Measurements from ENCODE around the gene LEAP2. TPM values are rescaled to one million over a fixed set of nuclear protein-coding genes. Genes with fewer than 3 reads are reported as not detected.
A peak's percentile ranks its signal among the peaks of the same experiment; 100 is the strongest.

Gene LEAP2, protein sequence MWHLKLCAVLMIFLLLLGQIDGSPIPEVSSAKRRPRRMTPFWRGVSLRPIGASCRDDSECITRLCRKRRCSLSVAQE
- 0.64 and 1.5 TPM in 2 replicates for total RNA-seq (2014; rRNA removed; shearing (Covaris generic))

DNA sequence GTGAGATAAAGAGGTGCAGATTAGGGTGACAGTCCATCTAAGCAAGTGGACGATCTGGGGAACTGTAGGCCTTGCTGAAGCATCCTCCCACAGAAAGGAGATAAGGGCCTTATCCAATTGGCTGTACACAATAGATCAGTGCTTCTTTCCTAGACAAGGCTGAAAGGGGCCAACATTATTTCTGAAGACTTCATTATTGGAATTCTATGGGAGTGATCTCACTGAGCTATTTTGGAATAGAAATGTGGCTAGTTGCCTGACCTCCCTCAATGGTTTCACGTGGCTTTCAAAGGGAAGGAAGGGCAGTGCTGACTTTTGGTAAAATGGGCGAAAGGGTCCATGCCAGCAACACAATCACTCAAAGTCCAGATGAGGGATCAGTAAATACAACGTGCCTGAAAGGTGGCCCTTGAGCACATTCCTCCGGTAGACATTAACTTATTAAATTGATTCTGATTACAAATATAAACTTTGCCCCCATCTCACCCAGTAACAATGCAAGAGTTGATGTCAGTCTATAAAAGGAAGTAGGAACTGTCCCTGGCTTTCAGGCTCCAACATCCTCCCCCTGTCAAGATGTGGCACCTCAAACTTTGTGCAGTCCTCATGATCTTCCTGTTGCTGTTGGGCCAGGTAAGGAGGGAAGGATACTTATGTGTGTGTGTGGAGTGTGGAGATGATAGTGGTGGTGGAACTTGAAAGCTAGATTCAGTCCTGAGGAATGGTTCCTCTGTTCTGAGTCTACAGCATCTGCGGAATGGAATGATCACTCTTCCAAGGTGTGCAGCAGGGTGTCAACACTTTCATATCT is at the start of gene LEAP2:
LEAP2 (plus strand) TSS at position 550 of the 811 bp plus-strand sequence; CDS start at position 577, 27 bp downstream.
- DNase-seq (ENCODE audit: low spot score): peak; percentile 67

DNA sequence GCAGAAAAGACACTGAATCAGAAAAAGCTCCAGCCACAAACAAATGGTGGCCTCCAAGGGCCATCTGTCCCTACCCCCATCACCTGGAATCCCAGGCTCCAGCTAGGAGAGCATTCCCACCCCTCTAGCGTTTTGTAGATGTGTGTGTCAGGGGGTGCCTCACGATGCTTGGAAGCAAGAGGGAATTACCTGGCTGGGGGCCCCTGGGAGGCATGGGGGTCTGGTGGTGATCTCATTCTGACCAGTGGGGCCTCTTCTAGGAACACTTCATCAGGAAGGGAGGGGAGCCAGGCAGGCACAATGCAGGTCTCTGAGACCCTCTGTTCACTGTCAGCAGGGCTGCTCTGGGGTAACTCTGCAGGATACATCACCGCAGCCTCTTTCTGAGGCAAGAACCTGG is 49.0 kb upstream of the LEAP2 start:
- DNase-seq (ENCODE audit: low spot score): no peak

DNA sequence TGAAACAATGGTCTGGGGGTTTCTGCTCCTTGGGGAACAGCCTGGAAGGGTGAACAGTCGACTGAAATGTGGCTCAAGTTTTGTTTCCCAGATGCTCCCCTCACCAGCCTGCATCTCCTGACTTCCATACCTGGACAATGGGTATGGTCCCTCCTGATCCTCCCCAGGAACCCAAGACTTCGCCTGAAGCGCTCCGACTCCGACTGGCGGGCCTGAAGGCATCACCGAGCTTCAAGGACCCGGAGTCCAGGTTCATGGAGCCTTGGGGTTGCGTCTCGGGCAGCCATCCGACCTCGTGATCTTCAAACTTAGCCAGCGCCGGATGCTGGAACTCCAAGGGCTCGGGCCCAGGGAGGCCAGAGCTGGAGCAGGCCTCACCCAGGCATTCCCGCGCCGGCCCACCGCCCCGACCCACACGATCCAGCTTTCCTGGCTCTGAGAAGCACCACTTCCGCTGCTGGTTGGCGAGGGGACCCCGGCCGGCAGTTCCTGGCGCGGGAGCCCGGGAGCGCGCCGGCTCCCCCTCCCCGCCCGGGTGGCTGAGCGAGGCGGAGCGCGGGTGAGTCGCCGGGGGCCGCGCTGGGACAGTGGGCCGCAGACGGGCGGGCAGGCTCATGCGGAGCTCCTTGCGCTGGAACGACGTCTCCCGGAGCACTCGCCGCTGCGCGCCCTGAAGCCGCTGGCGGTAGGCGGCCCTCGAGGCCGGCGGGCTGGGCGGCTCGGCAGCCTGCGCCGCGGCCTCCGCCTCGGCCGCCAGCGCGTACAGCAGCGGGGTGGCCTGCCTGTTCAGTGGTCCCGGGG is 48.2 kb upstream of the LEAP2 start:
- no peak for DNase-seq (ENCODE audit: low spot score)

DNA sequence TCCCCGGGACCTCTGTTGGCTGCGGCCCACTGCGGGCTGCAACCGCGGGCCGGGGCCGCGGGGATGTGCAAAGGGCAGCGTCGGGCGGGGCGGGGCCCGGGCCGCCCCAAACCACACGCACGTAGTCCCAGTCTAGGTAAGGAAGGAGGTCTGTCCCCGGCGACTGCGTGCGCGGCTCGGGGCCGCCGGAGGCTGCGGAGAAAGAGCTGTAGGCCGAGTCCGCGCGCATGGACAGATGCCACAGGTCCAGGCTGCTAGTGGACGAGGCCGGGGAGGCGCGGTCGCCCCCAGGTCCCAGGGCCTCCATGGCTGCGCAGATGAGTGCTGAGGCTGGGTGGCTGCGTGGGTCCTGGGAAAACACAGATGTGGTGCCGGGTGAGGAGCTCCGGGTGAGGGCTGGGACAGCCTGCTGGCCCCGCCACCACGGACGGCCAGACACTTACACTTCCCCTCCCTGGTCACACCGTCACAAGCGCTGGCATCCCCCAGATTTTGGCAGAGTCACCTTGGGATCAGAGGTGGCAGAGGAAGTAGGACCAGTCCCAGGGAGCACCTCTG is 47.6 kb upstream of the LEAP2 start:
- no peak for DNase-seq (ENCODE audit: low spot score)

DNA sequence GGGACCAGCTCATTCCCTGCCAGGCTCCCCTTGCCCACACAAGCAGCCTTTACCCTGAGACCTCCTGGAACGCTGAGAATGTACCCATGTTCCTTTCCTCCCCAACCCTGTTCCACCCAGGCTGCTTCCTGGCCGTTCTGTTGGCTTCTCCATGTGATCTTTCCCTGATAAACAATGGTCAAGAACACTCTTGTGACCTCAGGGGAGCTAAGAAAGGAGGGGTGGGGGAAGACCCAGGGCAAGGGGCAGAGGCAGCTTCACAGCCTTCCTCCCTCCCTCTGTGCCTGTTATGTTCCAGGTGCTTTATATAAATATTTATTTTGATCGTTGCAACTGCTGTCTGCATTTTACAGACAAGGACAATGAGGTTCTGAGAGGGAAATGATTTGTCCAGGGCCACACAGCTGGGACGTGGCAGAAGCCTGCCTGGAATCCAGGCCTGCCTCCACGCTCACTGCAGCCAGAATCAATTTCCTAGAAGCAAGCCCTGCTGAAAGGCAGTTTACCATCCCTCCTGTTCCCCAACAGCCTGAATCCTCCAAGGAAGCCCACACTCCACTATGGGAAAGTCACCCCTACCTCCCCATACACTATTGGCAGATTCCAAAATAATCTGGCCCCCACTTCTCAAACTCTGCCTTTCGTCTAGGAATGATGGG is 46.9 kb upstream of the LEAP2 start:
- no peak for DNase-seq (ENCODE audit: low spot score)

DNA sequence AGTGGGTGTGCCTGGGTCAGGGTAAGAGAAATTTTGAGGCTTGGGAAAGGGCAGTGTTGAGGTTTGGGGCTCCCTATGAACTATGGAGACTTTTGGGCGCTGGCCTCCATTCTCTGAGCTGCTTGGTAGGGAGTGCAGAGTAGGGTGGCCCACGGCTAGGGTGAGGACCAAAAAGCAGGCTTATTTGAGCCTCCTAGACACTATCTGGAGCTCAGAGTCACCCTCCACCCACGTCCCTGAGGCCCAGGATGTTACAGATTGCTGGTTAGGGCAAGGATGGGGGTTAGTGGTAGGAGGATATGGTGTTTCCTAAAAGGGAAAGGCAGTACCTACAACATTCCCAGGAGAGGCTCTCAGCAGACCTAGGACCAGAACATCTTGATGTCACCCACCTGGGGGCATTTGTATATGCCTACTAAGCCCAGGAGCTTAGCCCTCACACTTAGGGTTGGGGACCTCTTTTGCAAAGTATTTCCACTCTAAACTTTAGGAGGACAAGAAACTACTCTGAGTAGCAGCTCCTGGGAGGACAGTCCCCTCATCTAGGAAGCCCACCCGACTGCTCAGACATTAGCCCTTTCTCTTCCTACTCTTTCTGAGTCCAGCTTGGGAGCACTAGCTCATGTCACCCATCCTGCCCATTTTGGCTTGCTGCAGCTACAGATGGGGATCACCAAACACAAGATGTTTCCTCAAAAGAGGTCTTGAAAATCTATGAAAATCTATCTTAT is 45.4 kb upstream of the LEAP2 start:
- DNase-seq (ENCODE audit: low spot score): no peak

DNA sequence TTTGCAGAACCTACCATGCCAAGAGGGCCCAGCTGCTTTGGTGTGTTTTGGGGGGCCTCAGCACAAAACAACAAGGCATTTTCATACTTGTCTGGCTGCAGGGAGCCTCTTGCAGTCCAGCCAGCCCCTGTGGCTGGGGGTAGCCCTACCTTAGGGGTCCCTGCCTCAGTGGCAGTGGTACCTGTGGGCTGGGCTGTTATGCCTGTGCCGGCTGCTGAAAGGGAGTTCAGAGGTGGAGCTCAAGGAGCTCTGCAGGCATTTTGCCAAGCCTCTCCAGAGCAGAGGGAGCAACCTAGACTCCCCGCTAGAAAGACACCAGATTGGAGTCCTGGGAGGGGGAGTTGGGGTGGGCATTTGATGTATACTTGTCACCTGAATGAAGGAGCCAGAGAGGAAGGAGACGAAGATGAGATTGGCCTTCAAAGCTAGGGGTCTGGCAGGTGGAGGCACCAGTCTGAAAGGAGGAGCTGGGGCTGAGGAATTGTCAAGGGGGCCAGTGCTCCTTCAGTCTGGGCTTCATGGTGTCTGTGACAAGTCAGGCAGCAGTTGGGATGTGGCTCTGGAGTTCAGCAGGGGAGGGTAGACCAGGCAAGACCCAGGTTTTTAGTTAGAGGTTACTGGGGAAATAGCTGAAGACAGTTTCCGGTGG is 44.5 kb upstream of the LEAP2 start:
- DNase-seq (ENCODE audit: low spot score): no peak

DNA sequence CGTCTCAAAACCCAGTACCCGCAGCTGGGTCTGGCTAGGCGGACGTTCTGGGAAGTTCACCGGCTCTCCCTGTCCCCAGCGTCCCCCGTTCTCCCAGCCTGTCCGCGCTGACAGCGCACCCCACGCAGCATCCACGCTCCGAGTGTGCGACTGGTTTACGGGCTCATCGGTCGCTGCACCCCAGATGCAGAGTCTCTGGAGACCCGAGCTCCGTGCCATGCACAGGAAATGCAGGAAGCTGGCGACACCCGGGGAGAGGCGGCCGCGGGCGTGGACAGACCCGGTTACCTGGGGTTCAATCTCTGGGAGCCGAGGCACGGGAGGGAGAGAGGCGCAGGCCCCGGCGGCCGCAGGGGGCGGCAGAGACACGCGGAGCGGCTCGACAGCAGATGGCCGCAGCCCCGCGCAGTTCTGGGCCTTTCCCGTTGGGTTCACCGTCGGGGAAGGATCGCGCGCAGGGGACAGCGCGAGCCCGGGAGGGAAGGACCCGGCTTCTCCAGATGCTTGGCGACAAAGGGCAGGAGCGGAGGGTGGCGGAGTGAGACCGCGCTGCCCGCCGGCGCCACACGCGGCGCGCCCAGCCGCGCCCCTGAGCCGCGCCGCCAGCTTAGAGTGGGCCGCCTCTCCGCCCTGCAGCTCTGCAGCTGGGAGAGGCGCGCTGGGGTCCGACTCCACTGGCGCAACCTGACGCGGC is 43.6 kb upstream of the LEAP2 start:
- peak; percentile 84 for DNase-seq (ENCODE audit: low spot score)

DNA sequence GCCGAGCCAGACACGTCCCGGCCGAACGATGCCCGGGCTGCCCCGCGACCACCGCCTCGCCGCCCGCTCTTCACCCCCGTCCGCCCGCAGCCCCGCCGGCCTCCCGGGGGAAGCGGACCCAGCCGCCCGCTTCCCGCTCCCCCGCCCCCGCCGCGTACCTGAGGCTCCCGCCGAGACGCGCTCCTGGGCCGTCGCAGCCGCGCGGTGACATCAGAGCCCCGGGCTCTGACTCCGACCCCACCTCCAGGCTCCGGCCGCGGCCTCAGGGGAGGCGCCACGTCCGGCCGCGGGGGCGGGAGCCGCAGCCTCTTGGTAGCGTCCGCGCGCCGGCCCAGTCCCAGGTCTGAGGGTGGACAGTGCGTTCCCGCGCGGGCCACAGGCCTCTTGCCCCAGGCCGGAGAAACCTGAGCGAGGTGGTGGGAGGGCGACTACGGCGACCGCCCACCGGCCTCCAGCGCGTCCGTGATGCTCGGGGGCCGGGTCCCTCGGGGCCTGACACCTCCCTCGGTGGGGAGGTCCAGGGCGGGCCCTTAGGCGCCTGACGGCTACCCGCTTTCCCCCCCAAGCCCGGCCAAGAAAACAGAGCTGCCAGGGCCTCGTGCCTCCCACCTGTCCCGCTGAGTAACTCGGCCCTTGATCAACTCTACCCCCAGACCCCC is 42.9 kb upstream of the LEAP2 start, which contains the start of gene SHROOM1:
SHROOM1 (minus strand) TSS at position 212 of the 659 bp plus-strand sequence. CDS start 4,507 bp downstream, outside the sequence.
- peak; percentile 82 for DNase-seq (ENCODE audit: low spot score)

DNA sequence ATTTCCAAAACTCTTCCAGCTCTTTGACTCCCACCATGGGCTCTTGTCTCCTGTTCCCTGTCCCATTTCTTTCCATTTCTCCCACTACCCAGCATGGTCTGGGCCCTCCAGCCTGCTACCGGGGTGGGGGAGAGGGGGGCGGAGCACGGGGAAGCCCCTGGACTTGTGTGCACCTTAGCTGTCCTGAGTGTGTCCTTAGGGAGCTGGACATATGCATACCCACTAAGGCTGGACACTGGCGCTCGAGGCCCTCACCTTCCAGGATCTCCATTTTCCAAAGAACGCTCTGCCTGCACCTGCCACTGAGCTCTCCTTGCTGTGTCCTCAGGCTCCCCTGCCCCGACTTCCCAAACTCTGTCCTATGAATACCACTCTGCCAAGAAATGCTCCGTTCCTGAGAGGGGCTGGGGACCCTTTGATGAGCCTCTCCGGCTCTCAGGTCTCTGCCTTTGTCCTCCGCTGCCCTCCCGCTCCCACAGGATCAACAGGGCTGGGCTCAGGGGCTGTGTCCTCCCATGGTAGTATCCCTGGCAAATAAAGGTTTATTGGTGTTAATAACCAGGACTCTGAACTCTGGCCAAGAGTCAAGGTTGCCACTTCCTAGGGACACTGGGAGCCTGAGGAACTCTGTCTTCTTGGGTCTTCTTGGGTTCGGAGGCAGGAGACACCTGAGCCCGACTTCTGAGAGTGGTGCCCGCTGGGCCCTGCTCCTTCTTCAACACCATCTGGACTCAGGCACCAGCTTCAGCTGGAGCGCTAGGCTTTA is 42.2 kb upstream of the LEAP2 start:
- DNase-seq (ENCODE audit: low spot score): no peak

DNA sequence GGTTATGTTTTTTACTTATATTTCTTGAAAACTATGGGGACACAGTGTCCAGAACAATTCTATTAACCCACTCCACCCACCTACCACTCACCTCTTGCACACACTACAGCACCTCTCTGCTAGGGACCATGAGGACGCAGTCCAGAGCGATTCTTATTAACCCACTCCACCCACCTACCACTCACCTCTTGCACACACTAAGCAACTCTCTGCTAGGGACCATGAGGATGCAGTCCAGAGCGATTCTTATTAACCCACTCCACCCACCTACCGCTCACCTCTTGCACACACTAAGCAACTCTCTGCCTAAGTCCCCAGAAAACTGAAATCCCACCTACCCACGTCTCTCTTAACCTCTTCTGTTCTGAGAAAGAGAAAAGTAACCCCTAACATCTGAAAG is 40.9 kb upstream of the LEAP2 start:
- no peak for DNase-seq (ENCODE audit: low spot score)

DNA sequence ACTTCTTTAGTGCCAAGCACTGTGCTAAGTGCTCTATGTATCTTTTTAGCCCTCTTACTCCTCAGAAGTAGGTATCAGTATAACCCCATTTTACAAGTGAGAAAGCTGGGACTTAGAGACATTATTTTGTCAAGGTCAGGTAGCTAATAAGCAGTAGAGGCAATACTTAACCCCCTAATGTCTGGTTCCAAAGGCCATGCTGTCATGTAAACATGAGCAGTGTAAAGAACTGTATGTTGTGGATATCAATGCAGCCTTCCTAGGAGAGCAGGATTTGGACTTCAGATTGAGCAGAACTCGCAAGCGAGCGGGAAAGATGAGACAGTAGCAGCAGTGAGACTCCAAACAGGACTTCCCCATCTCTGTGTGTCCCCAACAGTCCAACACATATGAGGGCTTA is 39.4 kb upstream of the LEAP2 start:
- no peak for DNase-seq (ENCODE audit: low spot score)

DNA sequence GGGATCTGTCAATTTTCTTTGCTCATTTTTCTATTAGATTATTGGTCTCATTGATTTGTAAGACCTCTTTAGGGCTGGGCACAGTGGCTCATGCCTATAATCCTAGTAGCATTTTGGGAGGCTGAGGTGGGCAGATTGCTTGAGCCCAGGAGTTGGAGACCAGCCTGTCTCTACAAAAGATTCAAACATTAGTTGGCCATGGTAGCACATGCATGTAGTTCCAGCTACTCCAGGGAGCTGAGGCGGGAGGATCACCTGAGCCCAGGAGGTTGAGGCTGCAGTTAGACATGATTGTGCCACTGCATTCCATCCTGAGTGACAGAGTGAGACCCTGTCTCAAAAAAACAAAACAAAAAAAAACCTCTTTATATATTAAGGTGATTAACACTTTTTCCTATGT is 36.6 kb upstream of the LEAP2 start:
- no peak for DNase-seq (ENCODE audit: low spot score)

DNA sequence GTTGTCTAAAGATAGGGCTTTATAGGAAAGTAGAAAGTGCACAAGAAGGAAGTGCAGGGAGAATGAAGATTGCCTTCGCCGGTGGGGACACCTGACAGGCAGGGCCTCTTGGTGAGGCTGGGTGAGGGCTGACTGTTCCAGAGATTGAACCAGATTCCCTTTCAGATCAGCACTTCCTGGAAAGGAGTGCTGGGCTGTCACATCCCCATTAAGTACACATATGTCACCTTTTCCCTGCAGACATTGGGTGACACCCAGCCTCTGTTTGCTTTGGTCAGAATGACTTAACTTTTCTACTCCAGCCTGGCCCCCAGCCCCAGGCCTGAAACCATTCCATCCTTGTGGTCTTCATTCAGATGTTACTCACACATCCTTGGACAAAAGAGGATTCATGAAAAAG is 35.6 kb upstream of the LEAP2 start:
- DNase-seq (ENCODE audit: low spot score): peak; percentile 83

DNA sequence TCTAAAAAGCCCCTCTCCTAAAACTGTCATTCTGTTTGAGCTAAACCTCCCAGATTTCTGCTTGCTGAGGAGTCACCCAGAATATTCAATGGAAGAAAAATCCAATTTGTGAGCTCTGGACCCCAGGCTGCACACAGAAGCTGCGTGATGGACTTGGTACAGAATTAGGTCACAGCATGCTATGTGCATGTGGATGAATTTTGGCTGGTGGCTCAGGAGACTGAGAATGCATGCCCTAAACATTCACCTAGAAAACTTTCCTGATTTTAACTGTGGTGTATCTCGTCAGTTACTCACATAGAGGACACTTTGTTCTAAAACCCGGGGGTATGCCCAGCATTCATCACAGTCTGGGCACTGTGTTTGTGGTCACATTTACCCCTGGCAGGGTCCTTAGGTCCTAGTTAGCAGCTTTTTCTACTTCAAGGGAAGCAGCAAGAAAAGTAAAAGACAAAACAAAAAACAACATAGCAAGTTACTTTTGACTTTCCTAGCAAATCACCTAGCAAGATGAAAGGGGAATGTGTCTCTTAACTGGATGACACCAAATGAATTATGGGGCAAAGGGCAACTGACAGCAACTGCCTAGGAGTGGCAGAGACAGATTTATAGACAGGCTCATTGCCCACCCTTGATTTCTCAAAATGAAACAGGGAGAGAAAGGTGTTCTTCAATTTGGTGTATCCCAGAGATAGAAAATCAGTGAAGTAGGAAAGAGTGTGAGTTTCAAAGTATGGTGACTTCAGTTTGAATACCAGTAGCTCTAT is 34.8 kb upstream of the LEAP2 start:
- DNase-seq (ENCODE audit: low spot score): no peak

DNA sequence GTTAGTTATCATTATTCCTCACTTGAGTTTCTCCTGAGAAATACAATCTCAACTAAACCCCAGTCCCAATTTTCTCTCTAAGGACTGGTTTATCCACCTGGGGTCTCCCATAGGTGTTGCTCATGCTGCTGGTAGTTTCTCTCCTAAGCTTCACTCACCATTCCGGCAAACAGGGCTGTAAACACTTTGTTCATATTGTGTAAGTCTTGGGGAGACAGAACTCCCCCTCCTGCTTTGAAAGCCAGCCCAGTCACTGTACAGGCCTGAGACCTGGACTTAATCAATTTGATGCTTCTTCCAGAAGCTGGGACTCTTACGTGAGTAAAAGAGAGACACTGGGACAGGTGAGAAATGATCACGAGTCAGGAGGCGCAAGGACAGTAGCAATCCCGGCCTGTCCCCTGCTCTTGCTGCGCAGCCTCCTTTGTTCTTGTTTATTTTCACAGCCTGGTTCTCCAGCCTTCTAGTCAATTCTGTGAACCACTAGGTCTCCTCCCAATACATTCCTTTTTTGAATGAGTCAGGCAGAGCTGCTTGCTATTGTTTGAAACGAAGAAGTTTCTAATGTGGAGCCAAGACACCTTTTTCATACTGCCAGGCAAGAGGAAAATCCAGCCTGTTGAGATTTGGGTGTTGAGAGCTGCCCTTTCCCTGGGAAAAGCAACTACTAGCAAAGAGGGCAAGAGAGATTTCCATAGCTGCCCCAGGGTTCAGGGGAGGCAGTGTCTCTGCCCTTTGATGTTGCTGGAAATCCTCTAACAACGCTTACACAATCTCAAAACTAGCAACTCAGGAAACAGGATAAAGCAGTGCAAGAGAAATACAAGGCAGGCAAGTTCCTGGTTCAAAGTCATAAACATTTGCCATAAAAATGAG is 33.8 kb upstream of the LEAP2 start:
- peak; percentile 88 for DNase-seq (ENCODE audit: low spot score)

DNA sequence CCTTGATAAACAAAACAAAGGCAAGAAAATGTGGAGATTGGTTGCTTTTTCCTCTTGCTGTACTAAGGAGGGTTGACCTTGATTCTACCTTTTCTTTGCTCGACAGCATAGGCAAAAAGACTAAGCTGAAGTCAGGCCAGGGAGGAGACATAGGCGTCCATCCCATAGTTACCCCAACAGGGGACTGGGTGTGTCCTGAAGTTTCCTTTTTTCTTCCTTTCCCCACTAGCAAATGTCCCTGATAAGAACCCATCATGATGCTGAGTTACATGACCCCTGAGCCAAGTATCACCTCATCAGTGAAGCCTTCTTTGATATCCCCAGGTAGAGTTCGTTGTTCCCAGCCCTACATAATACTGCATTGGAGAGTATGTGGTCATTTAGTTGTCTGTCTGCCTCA is 33.2 kb upstream of the LEAP2 start:
- no peak for DNase-seq (ENCODE audit: low spot score)
